ENCODE results near the gene GJB6. TPM values are rescaled to one million over a fixed set of nuclear protein-coding genes. Genes with fewer than 3 reads are reported as not detected.

GJB6 gene
- total and polyA plus RNA-seq, 2 donors (not counting 3 experiments of a cell fraction or from before 2014, with no cell fraction given), result not detected

- dilution Hi-C loops (cut with MboI; ENCODE audit: extremely low pct_ligation_motif_present, low sequenced_read_pairs) (no loop called here), intact Hi-C loops (cut with micrococcal nuclease) (loop anchor here (2.0 kb wide), 1 partner anchor 18 kb away; no protein-coding TSS in a partner anchor)
- Histone ChIP-seq H3K4me2 (ENCODE audit: insufficient read depth, low read length) (no peak overlapping the region), H3K9ac (replicated peaks; ENCODE audit: extremely low read depth, insufficient read depth, low read length) (no peak overlapping the region), H3K4me3 (replicated peaks in 1 of 3; ENCODE audit: insufficient read depth in 1 of 3, low read depth in 1 of 3, low read length in 3 of 3) (no peak overlapping the region), H3K9me1 (replicated peaks; ENCODE audit: control insufficient read depth, extremely low read depth, insufficient read depth, low read length) (no peaks in the 10 kb centered on the region), H3K79me2 (ENCODE audit: control insufficient read depth, insufficient read depth, low read length) (no peaks in the 10 kb centered on the region), H3K27me3 (ENCODE audit: control insufficient read depth in 2 of 2, insufficient read depth in 2 of 2, low read length in 2 of 2) (peaks cover 6 to 16% of the 10 kb centered on the region in 2 experiments), H3K36me3 (ENCODE audit: control insufficient read depth in 2 of 2, extremely low read depth in 1 of 2, insufficient read depth in 2 of 2, low read length in 2 of 2) (no peaks in the 10 kb centered on the region), H3K27ac (ENCODE audit: insufficient read depth, low read depth, low read length) (no peak overlapping the region), H3K4me1 (ENCODE audit: control insufficient read depth, extremely low read depth, insufficient read depth, low read length) (no peaks in the 10 kb centered on the region), H4K20me1 (replicated peaks; ENCODE audit: control insufficient read depth, extremely low read depth, insufficient read depth, low read length) (no peaks in the 10 kb centered on the region), H2AFZ (ENCODE audit: low read depth, low read length) (no peak overlapping the region), H3K9me3 (replicated peaks; ENCODE audit: control insufficient read depth, insufficient read depth, low read length) (no peaks in the 10 kb centered on the region)
- no TSS peak for BruUV-seq (replicated peaks)
- POLR2A ChIA-PET, result no interaction called here
- CTCF ChIA-PET, result no interaction called here
- TF ChIP-seq GATA2 (IDR thresholded peaks at IDR 0.05; ENCODE audit: insufficient read depth, insufficient read length, low read depth, low read length), result no peak
- no peak for TF ChIP-seq MYC (IDR thresholded peaks at IDR 0.05; ENCODE audit: low read depth, low read length)
- TF ChIP-seq FOS (IDR thresholded peaks at IDR 0.05; ENCODE audit: borderline replicate concordance, insufficient read depth, low read length), result no peak
- TF ChIP-seq MAX (IDR thresholded peaks at IDR 0.05; ENCODE audit: insufficient read depth, insufficient read length), result no peak
- no peak for TF ChIP-seq JUN (IDR thresholded peaks at IDR 0.05; ENCODE audit: borderline replicate concordance, insufficient read depth, insufficient read length, low read depth)
- TF ChIP-seq POLR2AphosphoS5 (IDR thresholded peaks at IDR 0.05; ENCODE audit: insufficient read depth, low read depth, low read length), result no peak
- no peak for TF ChIP-seq CTCF (IDR thresholded peaks at IDR 0.05; ENCODE audit: extremely low read depth in 1 of 2, insufficient read depth in 1 of 2, low read depth in 1 of 2, low read length in 2 of 2)
- TF ChIP-seq POLR2A (IDR thresholded peaks at IDR 0.05; ENCODE audit: low read depth, low read length), result no peak
- TF ChIP-seq EZH2 (IDR thresholded peaks at IDR 0.05; ENCODE audit: borderline replicate concordance, low read depth, low read length, severe bottlenecking), result no peak
- FAIRE-seq (no peak), DNase-seq (ENCODE audit: low read depth, low spot score) (no peak)
Measured at GRCh38 chr13:20217168-20217567, 15.0 kb downstream of the GJB6 start.
